ENCODE data around the gene HOXC4.
"Not testable (repeated sequence)": the region's sequence is repeated elsewhere in the genome, so short reads cannot be mapped to it uniquely, and the experiment has no call there.

DNA sequence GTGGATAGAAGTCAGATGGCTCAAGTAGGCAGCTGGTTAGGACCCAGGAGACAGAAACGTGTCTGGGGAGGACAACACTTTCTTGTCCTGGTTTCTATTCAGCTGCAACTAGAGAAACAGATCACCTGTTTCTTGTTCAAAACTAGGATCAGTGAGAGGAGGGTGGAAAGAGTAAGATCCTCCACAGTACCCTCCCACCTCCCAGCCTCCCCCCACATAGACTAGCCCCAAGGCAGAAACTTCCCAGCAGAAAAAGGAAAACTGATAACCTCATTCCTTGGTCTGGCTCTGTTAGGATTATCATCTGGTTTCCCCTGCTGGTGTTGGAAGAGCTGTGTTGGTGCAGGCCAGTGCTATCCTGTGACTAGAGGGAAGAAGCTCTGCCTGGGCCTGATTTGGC lies 50.2 kb downstream of the HOXC4 start:
- TF ChIP-seq POLR2A (IDR thresholded peaks at IDR 0.05) = not testable (repeated sequence)
- TF ChIP-seq, protein P1, sequence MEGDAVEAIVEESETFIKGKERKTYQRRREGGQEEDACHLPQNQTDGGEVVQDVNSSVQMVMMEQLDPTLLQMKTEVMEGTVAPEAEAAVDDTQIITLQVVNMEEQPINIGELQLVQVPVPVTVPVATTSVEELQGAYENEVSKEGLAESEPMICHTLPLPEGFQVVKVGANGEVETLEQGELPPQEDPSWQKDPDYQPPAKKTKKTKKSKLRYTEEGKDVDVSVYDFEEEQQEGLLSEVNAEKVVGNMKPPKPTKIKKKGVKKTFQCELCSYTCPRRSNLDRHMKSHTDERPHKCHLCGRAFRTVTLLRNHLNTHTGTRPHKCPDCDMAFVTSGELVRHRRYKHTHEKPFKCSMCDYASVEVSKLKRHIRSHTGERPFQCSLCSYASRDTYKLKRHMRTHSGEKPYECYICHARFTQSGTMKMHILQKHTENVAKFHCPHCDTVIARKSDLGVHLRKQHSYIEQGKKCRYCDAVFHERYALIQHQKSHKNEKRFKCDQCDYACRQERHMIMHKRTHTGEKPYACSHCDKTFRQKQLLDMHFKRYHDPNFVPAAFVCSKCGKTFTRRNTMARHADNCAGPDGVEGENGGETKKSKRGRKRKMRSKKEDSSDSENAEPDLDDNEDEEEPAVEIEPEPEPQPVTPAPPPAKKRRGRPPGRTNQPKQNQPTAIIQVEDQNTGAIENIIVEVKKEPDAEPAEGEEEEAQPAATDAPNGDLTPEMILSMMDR (IDR thresholded peaks at IDR 0.05 in 4 of 5, conservative IDR thresholded peaks at IDR 0.05 in 1 of 5) = not testable (repeated sequence)
